GM21528 (cell line): ENCODE data around the gene MMP3.

Experiments used
- ATAC-seq: cut with Tn5 transposase; IDR thresholded peaks from one replicate; pipeline ENCODE4 v1.9.1; 2021; ENCODE audit warnings: mild to moderate bottlenecking, moderate library complexity; ENCODE audit not compliant: unreplicated experiment, low FRiP score

Gene MMP3

DNA sequence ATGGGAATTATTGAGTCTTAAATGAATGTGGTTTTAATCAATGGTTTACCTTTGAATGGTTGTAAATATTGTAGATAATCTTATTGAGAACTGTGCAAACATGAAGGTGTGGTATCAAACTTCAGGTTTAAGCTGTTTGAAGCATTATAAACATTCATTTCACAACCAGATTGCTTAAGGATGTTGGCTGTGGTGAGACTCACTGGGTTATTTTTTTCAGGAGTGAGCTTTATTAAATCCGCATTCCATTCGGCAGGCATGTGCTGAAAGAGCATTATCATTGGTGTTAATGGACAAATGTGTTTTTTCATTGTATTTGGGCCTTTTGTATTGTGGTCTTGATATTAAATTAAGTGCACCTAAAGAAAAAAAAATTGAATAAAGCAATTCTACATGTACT is 9.7 kb downstream of the MMP3 start:
- ATAC-seq, result no peak

DNA sequence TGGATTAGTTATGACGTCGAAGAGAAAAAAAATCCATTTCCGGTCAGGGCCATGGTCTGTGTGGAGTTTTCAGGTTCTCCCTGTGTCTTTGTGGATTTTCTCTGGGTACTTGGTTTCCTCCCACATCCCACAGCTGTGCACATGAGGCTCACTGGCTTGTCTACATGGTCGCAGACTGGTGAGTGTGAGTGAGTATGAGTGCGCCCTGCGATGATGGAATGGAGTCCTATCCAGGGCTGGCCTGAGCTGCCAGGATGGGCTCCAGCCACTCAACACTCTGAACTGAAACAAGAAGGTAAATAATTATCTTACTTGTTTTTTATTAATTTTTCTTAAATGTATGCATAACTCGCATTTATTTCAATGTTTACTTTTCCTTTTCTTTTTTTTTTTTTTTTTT is 10.8 kb downstream of the MMP3 start:
- no peak for ATAC-seq

DNA sequence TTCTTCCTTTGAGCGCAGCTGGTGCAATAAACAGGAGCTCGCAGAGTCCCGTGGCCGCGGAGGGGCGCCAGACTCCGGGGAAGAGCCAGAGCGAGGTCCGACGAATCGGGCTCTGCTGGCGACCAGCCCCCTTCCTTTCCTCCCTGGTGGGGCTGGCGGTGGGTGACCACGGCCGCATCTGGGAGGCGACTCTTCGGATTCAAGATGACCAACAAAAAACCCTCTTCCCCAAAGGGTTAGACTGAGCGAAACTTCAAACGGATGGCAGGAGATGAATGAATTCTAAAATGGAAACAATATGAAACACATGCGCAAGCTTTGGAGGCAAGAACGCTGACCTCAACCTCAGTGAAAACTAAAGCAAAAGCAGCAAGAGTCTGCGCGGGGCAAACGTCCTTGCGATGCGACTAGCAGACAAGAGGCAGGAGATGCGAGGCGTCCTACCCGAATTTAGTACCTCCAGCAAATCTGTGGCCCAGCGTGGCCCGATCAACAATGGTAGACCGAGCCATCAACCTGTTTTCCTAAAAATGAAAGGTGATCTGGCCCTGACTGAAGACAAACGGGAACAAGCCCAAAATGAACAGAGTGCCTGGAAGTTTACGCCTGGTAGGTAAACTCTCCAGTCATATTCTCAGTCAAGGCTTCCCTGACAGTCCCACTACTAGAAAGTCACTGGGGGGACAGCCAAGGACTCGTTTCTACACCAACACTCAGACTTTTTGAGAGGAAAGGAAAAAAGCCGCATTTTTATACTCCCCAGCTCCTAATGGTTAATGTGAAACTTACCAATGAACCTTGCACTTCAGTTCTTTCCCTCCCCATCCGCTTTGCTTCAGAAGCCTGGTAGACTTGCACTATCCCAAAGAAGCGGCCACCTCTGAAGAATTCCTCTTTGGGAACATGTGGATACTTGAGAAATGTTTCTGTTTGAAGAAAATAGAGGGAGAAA is 11.6 kb downstream of the MMP3 start:
- no peak for ATAC-seq

DNA sequence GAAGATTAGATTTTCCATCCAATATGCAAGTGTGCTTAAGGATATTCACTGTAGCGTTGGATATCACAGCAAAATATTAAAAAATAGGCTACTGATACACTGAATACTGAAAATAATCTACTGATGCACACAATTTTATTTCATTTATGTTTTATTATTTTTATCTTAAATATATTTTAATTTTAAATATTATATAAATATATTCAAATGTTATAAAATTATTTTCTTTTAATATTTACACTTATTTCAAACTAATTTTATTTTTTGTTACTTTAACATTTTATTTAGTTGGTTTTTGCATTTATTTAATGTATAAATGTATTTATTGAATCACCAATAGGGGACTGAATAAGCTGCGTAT is 12.3 kb downstream of the MMP3 start:
- ATAC-seq, result no peak

DNA sequence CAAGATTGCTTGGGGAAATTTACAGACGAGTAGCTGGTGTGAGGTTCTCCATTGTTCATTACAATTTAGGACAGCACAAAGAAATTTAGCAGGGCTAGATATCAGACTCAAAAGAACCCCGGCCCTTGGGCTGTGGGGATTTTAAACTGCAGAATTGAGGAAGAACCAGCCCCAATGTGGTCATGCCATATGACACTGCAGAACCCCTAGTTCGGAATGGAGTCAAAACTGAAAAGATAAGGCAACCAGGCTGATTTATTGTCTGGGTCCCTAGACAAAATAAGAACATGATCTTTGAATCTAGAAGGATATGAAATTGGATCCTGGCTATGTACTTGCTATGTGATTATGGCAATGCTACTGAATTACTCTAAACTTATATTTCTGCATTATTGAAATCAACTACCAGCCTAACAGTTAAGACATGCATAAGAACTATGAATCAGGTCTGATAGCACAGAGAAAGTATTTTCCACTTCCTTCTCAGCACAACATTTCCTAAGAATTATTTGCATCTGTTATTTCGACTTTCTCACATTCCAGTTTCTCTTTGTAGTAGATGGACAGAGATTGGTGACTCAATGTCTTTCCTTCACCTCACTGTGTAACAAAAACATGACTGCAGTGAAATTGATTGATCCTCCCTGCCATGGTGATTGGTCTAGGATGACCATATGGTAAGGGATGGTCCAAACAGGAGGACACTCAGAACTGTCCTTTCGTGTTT is 13.2 kb downstream of the MMP3 start:
- ATAC-seq, result no peak

DNA sequence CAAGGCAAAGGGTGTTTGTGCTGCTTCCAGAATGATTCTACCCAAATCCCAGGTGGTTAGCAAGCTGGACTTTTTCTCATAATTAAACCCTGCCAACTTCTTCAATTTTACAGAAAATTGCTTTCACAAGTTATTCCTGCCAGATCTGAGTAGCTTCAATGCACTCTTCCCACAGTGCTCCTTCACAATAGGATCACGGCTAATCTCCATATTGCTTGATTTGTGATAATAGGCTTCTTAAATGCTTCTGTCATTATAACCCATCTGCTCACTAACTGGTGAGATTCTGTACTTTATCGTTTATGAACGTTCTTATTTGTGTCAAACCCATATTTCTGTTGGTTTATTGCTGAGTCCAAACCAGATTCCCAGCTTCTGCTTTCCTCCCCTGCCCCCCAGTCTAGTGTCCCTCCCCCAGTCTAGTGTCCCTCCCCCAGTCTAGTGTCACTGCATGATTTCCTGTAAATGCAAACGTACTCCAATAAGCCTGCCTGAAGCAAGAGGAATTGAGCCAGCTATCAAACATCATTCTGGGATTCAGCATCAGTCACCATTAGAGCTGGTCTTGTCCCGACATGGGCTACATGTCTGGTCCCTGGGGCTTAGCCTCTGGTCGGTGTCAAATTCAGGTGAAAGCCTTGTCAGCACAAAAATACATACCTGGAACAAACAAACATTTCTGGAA is 14.0 kb downstream of the MMP3 start:
- no peak for ATAC-seq

DNA sequence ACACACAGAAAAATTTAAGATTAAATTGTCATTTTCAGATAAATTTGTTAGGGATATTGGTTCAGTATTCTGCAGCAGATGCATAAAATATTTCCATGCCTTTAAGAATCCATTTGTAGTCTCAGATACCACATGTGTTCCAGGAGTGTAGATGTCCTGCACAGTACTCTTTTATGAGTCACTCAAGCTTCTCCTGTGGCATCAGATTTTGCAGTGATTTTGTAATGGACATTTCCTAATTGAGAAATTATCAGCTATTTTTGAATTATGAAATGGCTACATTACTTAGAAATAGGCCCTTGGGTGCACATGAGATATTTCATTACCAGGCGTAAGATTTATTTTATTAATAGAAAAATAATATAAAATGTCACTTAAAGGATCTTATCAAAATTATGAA is 18.9 kb downstream of the MMP3 start:
- ATAC-seq, result no peak

DNA sequence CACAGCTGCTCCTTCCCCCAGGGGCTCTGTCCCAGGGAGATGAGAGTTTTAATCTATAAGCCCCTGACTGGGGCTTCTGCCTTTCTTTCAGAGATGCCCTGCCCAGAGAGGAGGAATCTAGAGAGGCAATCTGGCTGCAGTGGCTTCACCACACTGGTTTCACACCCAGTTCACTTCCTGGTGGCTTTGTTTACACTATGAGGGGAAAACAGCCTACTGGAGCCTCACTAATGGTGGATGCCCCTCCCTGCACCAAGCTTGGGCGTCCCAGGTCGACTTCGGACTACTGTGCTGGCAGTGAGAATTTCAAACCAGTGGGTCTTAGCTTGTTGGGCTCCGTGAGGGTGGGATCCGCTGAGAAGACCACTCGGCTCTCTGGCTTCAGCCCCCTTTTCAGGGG is 23.9 kb downstream of the MMP3 start:
- ATAC-seq, result no peak

DNA sequence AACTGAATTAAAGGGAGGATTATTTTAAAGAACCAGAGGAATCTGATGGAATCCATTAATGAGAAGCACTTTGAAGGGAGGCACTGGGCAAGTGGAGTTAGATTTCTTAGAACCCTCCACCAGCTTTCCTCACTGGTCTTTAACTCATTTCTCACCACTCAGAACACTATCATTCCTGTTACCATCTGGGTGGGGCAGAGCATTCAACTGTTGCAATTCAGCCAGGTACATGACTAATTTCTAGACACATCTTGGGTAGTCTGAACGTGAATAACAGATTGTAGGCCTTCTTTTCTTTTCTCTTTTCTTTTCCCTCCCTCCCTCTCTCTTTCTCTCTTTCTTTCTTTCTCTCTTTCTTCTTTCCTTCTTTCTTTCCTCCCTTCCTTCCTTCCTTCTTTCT is 29.9 kb downstream of the MMP3 start:
- no peak for ATAC-seq

DNA sequence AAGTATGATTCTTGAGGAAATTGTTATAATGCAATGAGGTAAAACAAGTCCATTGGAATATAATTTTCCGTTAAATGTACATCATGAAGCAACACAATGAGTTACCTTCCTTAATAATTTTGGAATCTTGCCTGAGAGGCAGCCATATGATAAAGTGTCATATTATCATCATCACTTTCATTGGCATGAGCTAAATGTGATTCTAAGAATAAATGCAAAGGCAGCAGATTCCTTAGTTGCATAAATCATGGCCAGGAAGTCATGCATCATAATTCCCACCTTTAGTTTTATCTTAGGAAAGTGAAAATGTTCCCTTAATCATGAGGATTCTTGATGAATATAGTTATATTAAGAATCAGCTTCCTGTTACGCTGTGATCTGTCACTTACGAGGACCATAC is 31.2 kb downstream of the MMP3 start:
- no peak for ATAC-seq

DNA sequence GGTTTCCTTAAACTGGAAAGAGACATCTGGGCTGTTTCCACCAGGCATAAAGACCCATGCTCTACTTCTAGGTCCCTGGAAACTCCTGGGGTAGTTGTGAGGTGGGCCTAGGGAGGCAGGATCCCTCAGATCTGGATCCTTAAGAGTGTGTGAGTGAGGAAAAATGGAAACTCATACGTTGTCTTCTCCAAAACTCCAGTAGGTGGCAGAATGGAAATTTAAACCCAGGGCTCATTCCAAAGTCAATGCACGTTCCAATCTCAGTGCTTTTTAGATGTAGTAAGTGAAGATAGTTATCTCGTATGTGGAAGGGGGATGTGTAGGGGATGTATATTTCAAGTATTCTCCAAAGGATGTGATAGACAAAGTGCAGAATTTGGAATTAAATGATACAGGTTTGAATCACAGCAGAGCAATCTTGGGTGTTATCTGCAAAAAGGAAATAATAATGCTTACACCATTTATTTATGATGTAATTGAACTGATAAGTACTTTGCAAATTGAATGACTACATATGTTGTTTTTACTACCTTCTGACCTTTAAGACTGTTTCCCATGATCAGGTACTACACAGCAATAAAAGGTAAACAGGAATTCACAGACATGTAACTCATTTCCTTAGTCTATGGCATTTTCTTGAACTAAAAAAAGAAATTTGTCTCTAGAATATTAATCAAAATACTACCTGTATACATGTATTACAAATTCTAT is 32.3 kb downstream of the MMP3 start:
- ATAC-seq, result no peak

DNA sequence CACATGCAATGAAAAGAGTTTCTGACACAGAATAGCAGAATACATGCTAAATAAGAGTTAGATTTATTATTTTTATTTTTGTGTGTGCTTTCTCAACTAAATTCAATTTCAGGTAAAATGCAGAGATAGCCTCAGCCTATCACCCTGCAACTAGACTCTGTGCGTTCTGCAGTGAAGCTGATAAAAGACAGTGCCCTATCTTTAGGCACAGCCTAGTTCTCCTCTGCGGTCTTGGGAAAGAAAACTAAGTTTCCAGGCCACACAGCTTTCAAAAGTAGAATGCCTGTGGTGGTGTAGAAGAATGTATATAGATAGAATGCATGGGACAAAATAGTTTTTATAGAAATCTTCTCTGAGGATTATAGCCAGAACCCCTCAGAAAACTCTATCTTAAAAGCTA is 33.4 kb downstream of the MMP3 start:
- ATAC-seq, result no peak

DNA sequence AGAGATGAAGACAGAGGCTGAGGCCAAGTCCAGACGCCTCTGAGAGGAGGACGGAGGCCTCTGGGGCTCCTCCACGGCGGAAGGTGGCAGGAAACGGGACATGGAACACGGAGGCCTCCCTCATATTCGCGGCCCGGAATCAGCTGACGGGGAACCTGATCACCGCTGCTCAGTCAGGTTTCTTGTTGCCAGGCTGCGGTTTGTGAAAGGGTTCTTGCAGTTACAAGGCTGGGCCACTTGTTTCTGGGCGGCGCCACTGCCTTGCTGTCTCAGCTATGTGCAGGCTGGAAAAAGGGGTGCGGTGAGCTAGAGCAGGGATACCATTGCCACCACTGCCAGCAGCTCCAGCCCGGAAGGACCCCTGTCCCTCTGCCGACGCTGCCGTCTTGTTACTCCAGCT is 35.5 kb downstream of the MMP3 start:
- no peak for ATAC-seq

DNA sequence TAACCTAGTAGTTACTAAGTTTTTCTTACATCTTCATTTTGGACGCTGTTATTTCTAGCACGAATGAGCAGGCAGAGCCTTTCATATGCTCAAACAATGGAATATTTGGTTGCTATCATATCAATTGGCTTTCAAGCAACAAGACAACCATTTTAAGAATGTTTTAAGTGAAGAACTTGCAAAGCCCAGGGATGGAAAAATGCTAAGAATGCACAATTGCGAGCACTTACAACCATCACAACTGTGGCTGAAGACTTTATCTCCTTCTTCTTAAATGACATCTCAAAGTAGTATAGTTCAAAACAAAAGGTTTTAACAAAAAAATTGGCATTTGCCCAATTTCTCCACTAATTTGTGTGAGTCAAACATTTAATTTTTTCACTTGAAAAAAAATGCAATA is 37.1 kb downstream of the MMP3 start:
- ATAC-seq, result no peak

DNA sequence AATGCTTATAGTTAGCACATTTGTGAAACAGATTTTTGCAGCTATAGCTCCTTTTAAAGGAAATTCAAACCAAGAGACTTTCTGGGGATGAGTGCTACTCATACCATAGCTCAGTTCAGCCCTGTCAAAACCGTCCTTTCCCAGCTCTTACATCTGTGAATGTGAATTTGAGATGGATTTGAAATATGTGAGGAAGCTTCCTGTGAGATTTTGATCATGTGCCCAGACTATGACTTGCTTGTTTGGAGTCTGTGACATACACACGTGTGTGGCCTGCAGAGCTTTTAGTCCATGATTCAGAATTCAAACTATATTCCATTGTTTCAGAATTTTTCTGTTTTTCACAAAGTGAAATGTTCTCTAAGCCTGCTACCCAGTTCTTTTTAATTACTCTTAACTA is 41.1 kb downstream of the MMP3 start:
- no peak for ATAC-seq

DNA sequence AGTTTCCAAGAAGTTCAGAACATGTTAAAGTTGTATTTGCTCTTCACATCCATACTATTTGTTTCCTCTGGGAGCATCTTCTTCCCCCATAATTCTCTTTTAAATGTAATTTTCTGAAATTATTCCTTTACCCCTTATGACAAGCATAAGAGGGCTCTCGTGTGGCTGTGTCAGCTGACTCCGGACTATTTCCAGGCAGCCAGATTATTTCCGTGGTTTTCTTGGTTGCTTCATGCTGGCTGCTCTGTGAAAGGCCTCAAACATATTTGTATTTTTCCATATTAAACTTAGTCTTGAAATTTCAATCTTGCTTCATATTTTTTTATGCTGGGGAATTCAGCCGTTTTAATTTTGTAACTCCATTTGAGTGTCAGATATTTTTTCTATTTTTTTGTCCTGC is 42.6 kb downstream of the MMP3 start:
- no peak for ATAC-seq

DNA sequence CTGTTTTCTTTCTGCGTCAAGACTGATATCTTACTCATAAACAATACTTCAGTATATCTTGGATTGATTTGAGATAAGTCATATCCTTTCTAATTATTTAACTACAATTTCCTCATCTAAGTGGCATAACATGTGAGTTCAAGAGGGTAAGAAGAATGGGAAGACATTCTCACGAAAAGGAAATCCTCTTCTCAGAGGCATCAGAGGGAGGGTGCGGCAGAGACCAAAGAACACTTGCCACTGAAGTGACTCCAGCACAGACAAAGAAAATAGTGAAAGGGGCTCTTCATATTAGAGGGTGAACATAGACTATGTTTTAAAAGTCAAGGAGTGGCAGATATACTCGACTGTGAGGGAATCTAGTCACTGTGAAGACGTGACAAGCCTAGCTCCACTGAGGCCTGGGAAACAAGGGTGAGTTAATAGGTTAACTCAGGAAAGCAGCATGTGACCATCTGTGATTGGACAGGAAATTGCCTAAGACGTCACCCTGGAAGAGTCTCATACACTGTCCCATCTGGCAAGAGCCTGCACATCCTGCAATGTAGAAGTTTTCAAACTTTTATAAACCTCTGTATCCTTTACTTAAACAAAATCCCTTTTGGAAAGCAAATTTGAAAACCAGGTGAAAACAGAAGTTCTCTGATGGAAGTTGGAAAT is 43.6 kb downstream of the MMP3 start:
- ATAC-seq, result no peak

DNA sequence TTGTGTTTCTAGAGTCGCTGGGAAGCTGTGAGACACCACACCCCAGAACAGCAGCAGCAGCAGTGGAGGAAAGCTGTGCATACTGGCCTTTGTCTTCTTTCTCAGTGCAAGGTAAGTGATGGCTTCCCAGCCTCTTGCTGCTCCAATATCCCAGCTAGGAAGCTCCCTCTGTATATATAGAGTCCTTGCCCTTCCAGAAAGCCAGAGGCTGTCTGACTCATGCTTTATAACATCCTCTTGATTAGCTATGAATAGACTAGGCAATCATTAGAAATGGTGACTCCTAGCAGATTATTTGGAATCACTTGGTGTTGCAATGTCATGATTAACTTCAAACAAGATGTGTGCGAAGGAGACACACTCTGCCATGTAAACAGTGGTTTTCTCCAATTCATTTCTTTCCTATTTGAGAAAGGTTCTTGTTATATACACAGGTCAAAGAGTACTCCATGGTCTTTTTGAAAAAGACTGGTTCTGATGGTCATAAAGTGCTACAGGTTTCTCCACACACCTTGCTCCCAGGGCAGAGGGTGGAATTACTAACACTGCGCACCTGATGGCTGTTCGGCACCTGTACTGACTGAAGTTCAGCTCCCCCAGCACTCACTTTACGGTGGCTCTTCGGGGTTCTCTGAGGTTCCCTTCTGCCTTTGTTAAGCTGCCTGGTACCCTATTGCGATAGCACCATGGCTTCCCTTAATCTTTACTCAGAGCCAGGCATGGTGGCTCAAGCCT is 45.2 kb downstream of the MMP3 start, which contains the start of gene MMP1:
MMP1 (minus strand) TSS at position 149 of the 735 bp plus-strand sequence; CDS start at position 81, 68 bp downstream.
- ATAC-seq, result no peak

DNA sequence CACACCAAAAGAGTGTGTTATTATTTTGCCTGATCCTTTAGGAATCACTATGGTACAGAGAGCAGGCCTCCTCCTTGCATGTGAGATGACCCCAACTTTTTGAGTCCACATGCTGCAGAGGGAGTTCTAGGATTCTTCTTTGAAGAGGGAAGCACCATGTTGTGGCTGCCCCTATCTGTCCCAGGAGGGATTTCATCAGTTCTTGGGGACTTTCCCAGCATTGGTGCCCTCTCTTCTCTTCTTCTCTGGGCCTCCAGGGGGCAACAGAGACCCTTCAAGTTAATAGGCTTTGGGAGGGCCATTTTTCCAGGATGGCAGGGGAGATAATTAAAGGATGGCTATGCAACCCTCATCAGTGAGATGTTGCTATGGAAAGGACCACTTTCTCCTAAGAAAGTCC is 49.0 kb downstream of the MMP3 start:
- ATAC-seq, result peak; percentile 89
